Astrocyte (in vitro differentiated cells and primary cell): ENCODE results near the gene LMBR1L. TPM values are rescaled to one million over a fixed set of nuclear protein-coding genes. Genes with fewer than 3 reads are reported as not detected.
A peak's percentile ranks its signal among the peaks of the same experiment; 100 is the strongest.

Experiments used
- DNase-seq: peaks from one replicate; pipeline ENCODE4 v3.0.0-alpha.2; 2010; ENCODE audit warnings: low read depth
- FAIRE-seq: peaks from 2 replicates; lab custom pipeline; 2011; peaks lifted over from hg19 to GRCh38; lab: Jason Lieb, UNC
- H2AFZ ChIP-seq: 2 replicates; pipeline ENCODE4 v1.6.0; 2012; ENCODE audit warnings: low read depth, low read length, inconsistent platforms
- H3K27ac ChIP-seq: 2 replicates; pipeline ENCODE4 v1.5.1; 2011; ENCODE audit warnings: low read depth, low read length, inconsistent platforms
- H3K27me3 ChIP-seq: 2 replicates; pipeline ENCODE4 v1.6.0; 2011; ENCODE audit warnings: low read length, inconsistent platforms; ENCODE audit not compliant: insufficient read depth
- H3K36me3 ChIP-seq: 2 replicates; pipeline ENCODE4 v1.5.1; 2011; ENCODE audit warnings: low read length, inconsistent platforms; ENCODE audit not compliant: insufficient read depth
- H3K4me1 ChIP-seq: 2 replicates; pipeline ENCODE4 v1.5.1; 2011; ENCODE audit warnings: low read length, inconsistent platforms; ENCODE audit not compliant: insufficient read depth
- H3K4me2 ChIP-seq: 2 replicates; pipeline ENCODE4 v1.6.0; 2012; ENCODE audit warnings: low read length, inconsistent platforms
- H3K4me3 ChIP-seq: 2 replicates; pipeline ENCODE4 v1.5.1; 2011; ENCODE audit warnings: low read depth, mild to moderate bottlenecking, low read length, inconsistent platforms; ENCODE audit not compliant: insufficient read depth
- H3K79me2 ChIP-seq: 2 replicates; pipeline ENCODE4 v1.6.0; 2012; ENCODE audit warnings: mild to moderate bottlenecking, low read length, inconsistent platforms; ENCODE audit not compliant: insufficient read depth
- H3K9ac ChIP-seq: 2 replicates; pipeline ENCODE4 v1.6.0; 2012; ENCODE audit warnings: mild to moderate bottlenecking, low read length, inconsistent platforms
- H3K9me3 ChIP-seq: 2 replicates; pipeline ENCODE4 v1.5.1; 2012; ENCODE audit warnings: low read depth, mild to moderate bottlenecking, low read length, inconsistent platforms; ENCODE audit not compliant: insufficient read depth
- H4K20me1 ChIP-seq: 2 replicates; pipeline ENCODE4 v1.6.0; 2012; ENCODE audit warnings: low read length, inconsistent platforms; ENCODE audit not compliant: insufficient read depth
- H3K27ac Mint-ChIP-seq: one replicate; pipeline ENCODE4 v1.8.0; 2021; ENCODE audit warnings: mild to moderate bottlenecking, mixed read lengths; ENCODE audit not compliant: unreplicated experiment
- H3K27me3 Mint-ChIP-seq: one replicate; pipeline ENCODE4 v1.8.0; 2021; ENCODE audit warnings: low read depth, mixed read lengths; ENCODE audit not compliant: unreplicated experiment
- H3K36me3 Mint-ChIP-seq: one replicate; pipeline ENCODE4 v1.8.0; 2021; ENCODE audit warnings: low read depth, mixed read lengths; ENCODE audit not compliant: unreplicated experiment
- H3K4me1 Mint-ChIP-seq: one replicate; pipeline ENCODE4 v1.8.0; 2021; ENCODE audit warnings: low read depth, mixed read lengths; ENCODE audit not compliant: unreplicated experiment
- H3K4me3 Mint-ChIP-seq: one replicate; pipeline ENCODE4 v1.8.0; 2021; ENCODE audit warnings: mild to moderate bottlenecking, moderate library complexity, mixed read lengths; ENCODE audit not compliant: unreplicated experiment
- H3K9me3 Mint-ChIP-seq: one replicate; pipeline ENCODE4 v1.8.0; 2021; ENCODE audit warnings: mild to moderate bottlenecking, mixed read lengths; ENCODE audit not compliant: unreplicated experiment
- EZH2 ChIP-seq: IDR thresholded peaks from 2 replicates; pipeline ENCODE4 v1.6.1; 2012; ENCODE audit warnings: mild to moderate bottlenecking, low read length, inconsistent platforms; ENCODE audit not compliant: insufficient read depth
- total RNA-seq: library from RNA; stranded (reverse); gene quantifications from 2 replicates; pipeline ENCODE4 v1.2.1, GENCODE V29; 2021
- TF ChIP-seq, protein P1 (sequence below): IDR thresholded peaks from 2 replicates; pipeline ENCODE4 v1.5.1; 2011; ENCODE audit warnings: low read depth, mild to moderate bottlenecking, inconsistent platforms, low read length, moderate library complexity; ENCODE audit not compliant: insufficient read depth

The LMBR1L gene
- total RNA-seq, 1 donor from 2014 or later: 61.0 TPM

DNA sequence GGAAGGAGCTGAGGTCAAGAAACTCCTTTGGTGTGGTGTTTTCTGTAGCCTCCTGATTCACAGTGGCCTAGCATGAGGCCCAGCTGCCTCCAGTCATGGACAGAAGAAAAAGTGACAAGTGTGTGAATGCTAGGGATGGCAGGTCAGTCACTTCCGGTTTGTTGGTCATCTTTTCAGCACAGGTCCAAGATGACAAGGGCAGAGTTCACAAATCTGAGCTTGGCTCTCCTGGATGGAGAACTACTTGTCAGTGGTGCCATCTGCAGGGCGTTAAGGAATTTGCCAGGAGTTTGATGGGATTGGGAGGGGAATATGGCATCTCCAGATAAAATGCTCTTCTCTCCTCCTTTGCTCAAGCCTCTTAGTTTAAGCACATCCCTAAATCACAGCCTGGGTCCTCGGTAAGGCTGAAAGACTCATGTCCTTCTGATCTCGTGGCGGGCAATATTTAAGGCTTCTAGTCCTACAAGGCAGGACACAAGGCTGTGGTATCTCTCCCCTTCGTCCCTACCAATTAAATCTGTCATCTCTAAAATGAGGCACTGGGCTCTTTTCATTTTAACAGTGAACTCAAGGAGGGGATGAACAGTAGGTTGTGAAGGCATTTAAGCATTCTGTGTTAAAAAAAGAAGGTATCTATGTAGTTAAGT, 10.5 kb upstream of the LMBR1L start:
- Histone ChIP-seq H2AFZ (no peak overlapping the region), H3K79me2 (no peaks in the 10 kb centered on the region), H3K4me2 (no peak overlapping the region), H3K27me3 (no peaks in the 10 kb centered on the region), H3K36me3 (no peaks in the 10 kb centered on the region), H3K9me3 (no peaks in the 10 kb centered on the region), H3K9ac (no peak overlapping the region), H3K4me1 (no peaks in the 10 kb centered on the region), H3K4me3 (no peak overlapping the region), H4K20me1 (no peaks in the 10 kb centered on the region), H3K27ac (no peak overlapping the region)
- Mint-ChIP-seq H3K27ac (no peak overlapping the region), H3K4me3 (peak overlapping the region; percentile 40), H3K4me1 (no peaks in the 10 kb centered on the region), H3K36me3 (no peaks in the 10 kb centered on the region), H3K9me3 (no peaks in the 10 kb centered on the region), H3K27me3 (peaks cover 4% of the 10 kb centered on the region)
- FAIRE-seq: peak; percentile 87
- TF ChIP-seq, protein P1, sequence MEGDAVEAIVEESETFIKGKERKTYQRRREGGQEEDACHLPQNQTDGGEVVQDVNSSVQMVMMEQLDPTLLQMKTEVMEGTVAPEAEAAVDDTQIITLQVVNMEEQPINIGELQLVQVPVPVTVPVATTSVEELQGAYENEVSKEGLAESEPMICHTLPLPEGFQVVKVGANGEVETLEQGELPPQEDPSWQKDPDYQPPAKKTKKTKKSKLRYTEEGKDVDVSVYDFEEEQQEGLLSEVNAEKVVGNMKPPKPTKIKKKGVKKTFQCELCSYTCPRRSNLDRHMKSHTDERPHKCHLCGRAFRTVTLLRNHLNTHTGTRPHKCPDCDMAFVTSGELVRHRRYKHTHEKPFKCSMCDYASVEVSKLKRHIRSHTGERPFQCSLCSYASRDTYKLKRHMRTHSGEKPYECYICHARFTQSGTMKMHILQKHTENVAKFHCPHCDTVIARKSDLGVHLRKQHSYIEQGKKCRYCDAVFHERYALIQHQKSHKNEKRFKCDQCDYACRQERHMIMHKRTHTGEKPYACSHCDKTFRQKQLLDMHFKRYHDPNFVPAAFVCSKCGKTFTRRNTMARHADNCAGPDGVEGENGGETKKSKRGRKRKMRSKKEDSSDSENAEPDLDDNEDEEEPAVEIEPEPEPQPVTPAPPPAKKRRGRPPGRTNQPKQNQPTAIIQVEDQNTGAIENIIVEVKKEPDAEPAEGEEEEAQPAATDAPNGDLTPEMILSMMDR: peak; percentile 60
- no peak for TF ChIP-seq EZH2
- peak; percentile 36 for DNase-seq

DNA sequence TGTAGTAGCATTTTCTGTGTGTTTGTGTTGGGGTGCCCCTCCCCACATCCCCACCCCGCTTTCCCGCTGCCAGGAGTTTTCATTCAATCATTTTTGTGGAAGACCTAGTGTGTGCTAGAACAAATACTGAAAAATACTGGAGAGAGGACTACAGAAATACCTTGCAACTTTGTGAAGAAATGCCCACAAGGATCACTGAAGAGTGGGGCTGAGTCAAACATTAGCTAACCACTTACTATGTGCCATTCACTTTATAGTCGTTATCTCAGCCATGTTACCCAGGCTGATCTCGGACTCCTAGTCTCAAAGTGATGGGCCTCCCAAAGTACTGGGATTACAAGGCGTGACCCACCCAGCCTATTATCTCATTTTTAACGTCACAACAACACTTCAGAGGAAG, 559 bp upstream of the LMBR1L start:
- peak overlapping the region; percentile 66 for H2AFZ ChIP-seq
- TF ChIP-seq, protein P1: no peak
- TF ChIP-seq EZH2: no peak
- H3K27me3 ChIP-seq: no peaks in the 10 kb centered on the region
- H3K27ac ChIP-seq: peak overlapping the region; percentile 32
- Mint-ChIP-seq H3K27ac (peak overlapping the region; percentile 95), H3K4me1 (peaks cover 12% of the 10 kb centered on the region), H3K4me3 (peak overlapping the region; percentile 97), H3K36me3 (peaks cover 10% of the 10 kb centered on the region), H3K27me3 (no peaks in the 10 kb centered on the region), H3K9me3 (peaks cover 4% of the 10 kb centered on the region)
- FAIRE-seq (no peak), DNase-seq (no peak)
- no peaks in the 10 kb centered on the region for H3K36me3 ChIP-seq
- peak overlapping the region; percentile 92 for H3K4me2 ChIP-seq
- H4K20me1 ChIP-seq: peaks cover 32% of the 10 kb centered on the region
- peak overlapping the region; percentile 78 for H3K4me3 ChIP-seq
- no peaks in the 10 kb centered on the region for H3K9me3 ChIP-seq
- peak overlapping the region; percentile 95 for H3K9ac ChIP-seq
- peaks cover 11% of the 10 kb centered on the region for H3K4me1 ChIP-seq
- H3K79me2 ChIP-seq: peaks cover 37% of the 10 kb centered on the region
